ENCODE data around the gene PCDHA1.

PCDHA1 gene

GRCh38 chr5:141040093-141040770 is 254.3 kb downstream of the PCDHA1 start:
- no peak for TF ChIP-seq FOXP2 (optimal IDR thresholded peaks at IDR 0.05; ENCODE audit: borderline replicate concordance, extremely low read depth, extremely low read length, insufficient read depth)
- no peak for TF ChIP-seq POLR2AphosphoS5 (IDR thresholded peaks at IDR 0.05; ENCODE audit: low read depth, low read length)
- no peak for TF ChIP-seq TAF1 (IDR thresholded peaks at IDR 0.05; ENCODE audit: borderline replicate concordance, insufficient read depth, low read length)
- TF ChIP-seq SIN3A (IDR thresholded peaks at IDR 0.05; ENCODE audit: borderline replicate concordance, insufficient read depth, low read length), result no peak
- peak; percentile 46 to 72; a peak in 2 of 4 replicates for TF ChIP-seq REST (IDR thresholded peaks at IDR 0.05; ENCODE audit: insufficient read depth in 1 of 2, low read depth in 2 of 2, low read length in 2 of 2)

GRCh38 chr5:141040771-141041426 is 255.0 kb downstream of the PCDHA1 start:
- TF ChIP-seq FOXP2 (optimal IDR thresholded peaks at IDR 0.05; ENCODE audit: borderline replicate concordance, extremely low read depth, extremely low read length, insufficient read depth), result peak; percentile 49
- TF ChIP-seq TAF1 (IDR thresholded peaks at IDR 0.05; ENCODE audit: borderline replicate concordance, insufficient read depth, low read length), result no peak
- no peak for TF ChIP-seq POLR2AphosphoS5 (IDR thresholded peaks at IDR 0.05; ENCODE audit: low read depth, low read length)
- TF ChIP-seq SIN3A (IDR thresholded peaks at IDR 0.05; ENCODE audit: borderline replicate concordance, insufficient read depth, low read length), result peak; percentile 87
- TF ChIP-seq REST (IDR thresholded peaks at IDR 0.05; ENCODE audit: insufficient read depth in 1 of 2, low read depth in 2 of 2, low read length in 2 of 2), result peak; percentile 99 to 100

GRCh38 chr5:141041427-141041785 is 255.5 kb downstream of the PCDHA1 start:
- no peak for TF ChIP-seq REST (IDR thresholded peaks at IDR 0.05; ENCODE audit: insufficient read depth in 1 of 2, low read depth in 2 of 2, low read length in 2 of 2)
- no peak for TF ChIP-seq TAF1 (IDR thresholded peaks at IDR 0.05; ENCODE audit: borderline replicate concordance, insufficient read depth, low read length)
- no peak for TF ChIP-seq POLR2AphosphoS5 (IDR thresholded peaks at IDR 0.05; ENCODE audit: low read depth, low read length)
- TF ChIP-seq FOXP2 (optimal IDR thresholded peaks at IDR 0.05; ENCODE audit: borderline replicate concordance, extremely low read depth, extremely low read length, insufficient read depth), result no peak
- no peak for TF ChIP-seq SIN3A (IDR thresholded peaks at IDR 0.05; ENCODE audit: borderline replicate concordance, insufficient read depth, low read length)

GRCh38 chr5:141042555-141042954 is 256.6 kb downstream of the PCDHA1 start:
- TF ChIP-seq REST (IDR thresholded peaks at IDR 0.05; ENCODE audit: insufficient read depth in 1 of 2, low read depth in 2 of 2, low read length in 2 of 2), result no peak
